NCI-H2196 (cell line): ENCODE measurements around the gene TEX13D.
"Not testable (repeated sequence)": the region's sequence is repeated elsewhere in the genome, so short reads cannot be mapped to it uniquely, and the experiment has no call there.

Experiments
- DNase-seq: peaks from one replicate; lab custom pipeline; 2025; ENCODE audit not compliant: unreplicated experiment; lab: John Stamatoyannopoulos, UW

TEX13D gene

GRCh38 chrX:124332481-124333424 lies at the start of gene TEX13D:
TSS of gene TEX13D (plus strand) at chrX:124332660. CDS start at chrX:124332918, 258 bp downstream.
- no peak for DNase-seq

- peak; percentile 40 for DNase-seq
Measured at GRCh38 chrX:124289443-124289842, 43.0 kb upstream of the TEX13D start.

- DNase-seq, result no peak
Measured at GRCh38 chrX:124293810-124294209, 38.6 kb upstream of the TEX13D start.

- not testable (repeated sequence) for DNase-seq
Measured at GRCh38 chrX:124299323-124299722, 33.1 kb upstream of the TEX13D start.

- no peak for DNase-seq
Measured at GRCh38 chrX:124300405-124300804, 32.1 kb upstream of the TEX13D start.

- no peak for DNase-seq
Measured at GRCh38 chrX:124307253-124307907, 25.1 kb upstream of the TEX13D start.

- no peak for DNase-seq
Measured at GRCh38 chrX:124325732-124326131, 6.7 kb upstream of the TEX13D start.

- no peak for DNase-seq
Measured at GRCh38 chrX:124328765-124329164, 3.7 kb upstream of the TEX13D start.

- DNase-seq, result no peak
Measured at GRCh38 chrX:124333862-124334261, 1.4 kb downstream of the TEX13D start.

- not testable (repeated sequence) for DNase-seq
Measured at GRCh38 chrX:124334555-124334954, 2.1 kb downstream of the TEX13D start.

GRCh38 chrX:124335598-124335997 lies 3.1 kb downstream of the TEX13D start:
- DNase-seq, result no peak

- DNase-seq, result no peak
Measured at GRCh38 chrX:124337916-124338315, 5.5 kb downstream of the TEX13D start.

- no peak for DNase-seq
Measured at GRCh38 chrX:124338733-124339514, 6.5 kb downstream of the TEX13D start.

GRCh38 chrX:124341396-124342132 lies 9.1 kb downstream of the TEX13D start:
- DNase-seq, result no peak

GRCh38 chrX:124342174-124342867 lies 9.9 kb downstream of the TEX13D start:
- no peak for DNase-seq

- DNase-seq, result no peak
Measured at GRCh38 chrX:124343016-124343415, 10.6 kb downstream of the TEX13D start.

- no peak for DNase-seq
Measured at GRCh38 chrX:124344246-124344645, 11.8 kb downstream of the TEX13D start.

GRCh38 chrX:124346117-124346876 lies 13.8 kb downstream of the TEX13D start, which contains the start of gene SH2D1A:
TSS of gene SH2D1A (plus strand) at chrX:124346563. CDS start at chrX:124346643, 80 bp downstream.
- DNase-seq, result no peak

GRCh38 chrX:124346877-124347241 lies 14.4 kb downstream of the TEX13D start:
- DNase-seq, result no peak
